Hematopoietic multipotent progenitor cell treated with erythropoietin and hydrocortisone succinate and interleukin-3 and kit ligand, for 15 days (in vitro differentiated cells): Measurements from ENCODE around the gene ATP8B2.
A peak's percentile ranks its signal among the peaks of the same experiment; 100 is the strongest.
"Not testable (repeated sequence)": the region's sequence is repeated elsewhere in the genome, so short reads cannot be mapped to it uniquely, and the experiment has no call there.

Experiments used
- DNase-seq: peaks from one replicate; pipeline ENCODE4 v3.0.0-alpha.2; 2015; ENCODE audit warnings: low spot score

The ATP8B2 gene

GRCh38 chr1:154325583-154326545 is 539 bp downstream of the ATP8B2 start:
- DNase-seq = peak; percentile 48

DNA sequence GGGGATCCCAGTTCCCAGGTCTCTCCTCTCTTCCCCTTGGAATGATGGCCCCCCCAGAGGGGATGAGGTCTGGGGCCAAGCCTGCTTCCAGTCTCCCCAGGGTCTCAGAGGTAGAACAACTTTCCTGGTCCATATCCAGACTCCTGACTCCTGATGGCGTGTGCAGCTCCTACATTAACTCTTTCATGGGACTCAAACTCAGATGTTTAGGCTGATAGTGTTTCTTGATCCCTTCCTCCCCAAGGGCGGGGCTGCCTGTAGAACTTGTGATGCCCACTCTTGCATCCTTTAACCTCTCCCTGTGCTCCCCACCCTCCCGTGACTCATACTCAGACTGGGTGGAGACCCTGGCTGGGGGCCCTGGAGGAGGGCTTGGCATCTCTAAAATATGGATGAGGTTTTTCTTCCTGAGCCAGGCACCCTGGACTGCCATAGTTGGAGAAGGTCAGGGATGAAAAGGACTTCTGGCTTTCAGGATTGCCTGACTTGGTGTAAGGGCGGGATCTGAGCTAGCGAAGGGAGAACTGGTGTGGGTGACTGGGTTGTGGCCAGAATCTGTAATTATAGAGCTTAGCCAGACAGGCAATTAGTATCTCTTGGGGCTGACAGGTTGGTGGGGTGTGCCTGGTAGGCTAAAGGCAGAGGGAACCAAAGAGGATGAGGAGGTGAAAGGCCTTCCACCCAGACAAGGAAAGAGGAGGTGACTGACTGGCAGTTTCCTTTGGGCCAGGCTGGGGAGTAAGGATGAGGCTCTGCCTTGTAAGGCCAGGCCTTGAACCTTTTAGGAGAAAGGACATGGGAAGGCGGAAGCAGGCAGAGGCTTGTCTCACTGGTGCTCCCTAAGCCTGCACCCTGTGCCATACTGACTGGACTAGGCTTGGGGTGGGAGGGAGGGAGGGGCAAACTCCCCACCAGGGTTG is 1.5 kb downstream of the ATP8B2 start:
- DNase-seq = peak; percentile 67

- DNase-seq = no peak
Measured at GRCh38 chr1:154327466-154328317, 2.4 kb downstream of the ATP8B2 start.

- DNase-seq = peak; percentile 75
Measured at GRCh38 chr1:154328318-154329151, 3.2 kb downstream of the ATP8B2 start.

GRCh38 chr1:154329152-154329521 is 3.8 kb downstream of the ATP8B2 start:
- no peak for DNase-seq

- DNase-seq = no peak
Measured at GRCh38 chr1:154329551-154330131, 4.3 kb downstream of the ATP8B2 start.

- DNase-seq = no peak
Measured at GRCh38 chr1:154330669-154331068, 5.3 kb downstream of the ATP8B2 start.

- DNase-seq = no peak
Measured at GRCh38 chr1:154334079-154335024, 9.0 kb downstream of the ATP8B2 start.

- peak; percentile 88 for DNase-seq
Measured at GRCh38 chr1:154335025-154335714, 9.8 kb downstream of the ATP8B2 start.

- no peak for DNase-seq
Measured at GRCh38 chr1:154337253-154337894, 12.0 kb downstream of the ATP8B2 start.

DNA sequence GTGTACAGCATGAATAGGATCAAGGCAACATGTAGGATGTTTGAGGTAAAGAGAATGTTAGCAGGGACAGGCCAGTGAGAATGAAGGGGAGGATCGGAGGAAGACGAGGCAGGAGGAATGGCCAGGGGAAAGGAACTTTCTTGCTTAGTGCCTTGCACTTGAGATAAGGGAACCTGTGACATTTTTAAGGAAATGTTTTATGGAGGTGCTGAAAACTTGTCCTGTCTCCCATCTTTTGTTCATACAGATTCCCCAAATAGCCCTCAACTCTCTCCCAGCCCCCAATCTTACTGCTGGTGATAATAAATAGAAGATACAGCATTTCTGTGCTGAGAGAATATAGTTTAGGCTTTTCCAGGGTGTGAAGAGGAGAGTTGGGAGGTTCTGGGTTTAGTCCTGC is 13.6 kb downstream of the ATP8B2 start:
- no peak for DNase-seq

DNA sequence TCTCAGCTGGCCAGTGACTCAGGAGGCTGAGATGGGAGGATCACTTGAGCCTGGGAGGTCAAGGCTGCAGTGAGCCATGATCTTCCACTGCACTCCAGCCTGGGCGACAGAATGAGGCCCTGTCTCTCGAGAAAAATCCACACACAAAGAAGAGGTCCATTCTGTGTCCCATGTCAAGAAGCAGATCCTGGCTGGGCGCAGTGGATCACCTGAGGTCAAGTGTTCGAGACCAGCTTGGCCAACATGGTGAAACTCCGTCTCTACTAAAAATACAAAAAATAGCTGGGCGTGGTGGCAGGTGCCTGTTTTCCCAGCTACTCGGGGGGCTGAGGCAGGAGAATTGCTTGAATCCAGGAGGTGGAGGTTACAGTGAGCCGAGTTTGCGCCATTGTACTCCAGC is 16.0 kb downstream of the ATP8B2 start:
- DNase-seq = not testable (repeated sequence)

DNA sequence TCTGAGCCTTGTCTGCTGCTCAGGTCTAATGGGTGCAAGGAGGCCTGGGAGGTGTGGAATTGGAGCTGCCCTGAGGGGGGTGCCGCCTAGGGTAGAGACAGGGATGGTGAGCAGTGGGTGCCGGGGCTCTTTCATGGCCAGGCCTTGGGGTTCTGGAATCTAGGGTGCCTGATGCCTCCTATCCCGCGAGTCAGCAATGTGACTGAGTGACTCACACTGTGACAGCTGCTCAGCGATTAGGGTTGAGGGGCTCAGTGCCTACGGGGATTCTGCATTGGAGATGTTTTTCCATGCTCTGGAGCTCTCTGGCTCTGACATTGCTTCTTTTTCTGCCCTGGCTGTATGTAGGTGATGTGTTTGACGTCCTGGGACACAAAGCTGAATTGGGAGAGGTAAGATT is 16.8 kb downstream of the ATP8B2 start:
- DNase-seq = no peak

GRCh38 chr1:154342836-154343472 is 17.6 kb downstream of the ATP8B2 start:
- DNase-seq = no peak

GRCh38 chr1:154344977-154345837 is 19.9 kb downstream of the ATP8B2 start:
- peak; percentile 65 for DNase-seq

GRCh38 chr1:154346276-154346917 is 21.1 kb downstream of the ATP8B2 start:
- no peak for DNase-seq
